PC-9 (cell line): Measurements from ENCODE around the gene SLC39A9.

Experiments
- EZH2 ChIP-seq: fragments of 200-600 bp; sonication (generic); IDR thresholded peaks from 2 replicates; pipeline ENCODE4 v1.8.0; 2017; ENCODE audit warnings: antibody characterized with exemption, low read depth
- TF ChIP-seq, protein P1 (sequence below): fragments of 200-600 bp; sonication (generic); conservative IDR thresholded peaks from 2 replicates; pipeline ENCODE4 v1.6.1; 2017; ENCODE audit warnings: mixed run types, antibody characterized with exemption, mild to moderate bottlenecking, moderate library complexity

- TF ChIP-seq EZH2: no peak
- TF ChIP-seq, protein P1, sequence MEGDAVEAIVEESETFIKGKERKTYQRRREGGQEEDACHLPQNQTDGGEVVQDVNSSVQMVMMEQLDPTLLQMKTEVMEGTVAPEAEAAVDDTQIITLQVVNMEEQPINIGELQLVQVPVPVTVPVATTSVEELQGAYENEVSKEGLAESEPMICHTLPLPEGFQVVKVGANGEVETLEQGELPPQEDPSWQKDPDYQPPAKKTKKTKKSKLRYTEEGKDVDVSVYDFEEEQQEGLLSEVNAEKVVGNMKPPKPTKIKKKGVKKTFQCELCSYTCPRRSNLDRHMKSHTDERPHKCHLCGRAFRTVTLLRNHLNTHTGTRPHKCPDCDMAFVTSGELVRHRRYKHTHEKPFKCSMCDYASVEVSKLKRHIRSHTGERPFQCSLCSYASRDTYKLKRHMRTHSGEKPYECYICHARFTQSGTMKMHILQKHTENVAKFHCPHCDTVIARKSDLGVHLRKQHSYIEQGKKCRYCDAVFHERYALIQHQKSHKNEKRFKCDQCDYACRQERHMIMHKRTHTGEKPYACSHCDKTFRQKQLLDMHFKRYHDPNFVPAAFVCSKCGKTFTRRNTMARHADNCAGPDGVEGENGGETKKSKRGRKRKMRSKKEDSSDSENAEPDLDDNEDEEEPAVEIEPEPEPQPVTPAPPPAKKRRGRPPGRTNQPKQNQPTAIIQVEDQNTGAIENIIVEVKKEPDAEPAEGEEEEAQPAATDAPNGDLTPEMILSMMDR: no peak
Measured at GRCh38 chr14:69424149-69424923, 25.8 kb downstream of the SLC39A9 start.
